LNCAP (cell line): ENCODE measurements around the gene CDH4.

Experiments used
- CTCF ChIP-seq: fragments of 450-650 bp; IDR thresholded peaks from 2 replicates; pipeline ENCODE4 v1.5.1; 2017; ENCODE audit warnings: mild to moderate bottlenecking

CDH4 gene

GRCh38 chr20:61571916-61572711 lies 320.1 kb downstream of the CDH4 start:
- no peak for TF ChIP-seq CTCF

GRCh38 chr20:61572789-61573188 lies 320.7 kb downstream of the CDH4 start:
- no peak for TF ChIP-seq CTCF

- no peak for TF ChIP-seq CTCF
Measured at GRCh38 chr20:61573415-61574305, 321.6 kb downstream of the CDH4 start.

- TF ChIP-seq CTCF, result no peak
Measured at GRCh38 chr20:61575151-61575937, 323.3 kb downstream of the CDH4 start.

- TF ChIP-seq CTCF, result no peak
Measured at GRCh38 chr20:61576372-61576771, 324.3 kb downstream of the CDH4 start.

GRCh38 chr20:61577065-61577464 lies 325.0 kb downstream of the CDH4 start:
- no peak for TF ChIP-seq CTCF

- TF ChIP-seq CTCF, result no peak
Measured at GRCh38 chr20:61579908-61580307, 327.8 kb downstream of the CDH4 start.
